NCI-H460 (cell line): ENCODE measurements around the gene HES2. TPM values are rescaled to one million over a fixed set of nuclear protein-coding genes. Genes with fewer than 3 reads are reported as not detected.
A peak's percentile ranks its signal among the peaks of the same experiment; 100 is the strongest.
"Not testable (repeated sequence)": the region's sequence is repeated elsewhere in the genome, so short reads cannot be mapped to it uniquely, and the experiment has no call there.

Experiments
- DNase-seq: peaks from one replicate; pipeline ENCODE4 v3.0.0-alpha.2; 2016; ENCODE audit warnings: low read depth; ENCODE audit errors: extremely low read depth
- total RNA-seq: library from RNA; depleted of rRNA; stranded (reverse); fragments of >200 nt; shearing (Covaris generic); gene quantifications from 2 replicates; pipeline ENCODE4 v1.2.3, GENCODE V29; 2014

The HES2 gene
- total RNA-seq, 1 experiment from 2014 or later = 0.57 TPM

GRCh38 chr1:6454856-6455751 is 35.4 kb upstream of the HES2 start:
- no peak for DNase-seq

DNA sequence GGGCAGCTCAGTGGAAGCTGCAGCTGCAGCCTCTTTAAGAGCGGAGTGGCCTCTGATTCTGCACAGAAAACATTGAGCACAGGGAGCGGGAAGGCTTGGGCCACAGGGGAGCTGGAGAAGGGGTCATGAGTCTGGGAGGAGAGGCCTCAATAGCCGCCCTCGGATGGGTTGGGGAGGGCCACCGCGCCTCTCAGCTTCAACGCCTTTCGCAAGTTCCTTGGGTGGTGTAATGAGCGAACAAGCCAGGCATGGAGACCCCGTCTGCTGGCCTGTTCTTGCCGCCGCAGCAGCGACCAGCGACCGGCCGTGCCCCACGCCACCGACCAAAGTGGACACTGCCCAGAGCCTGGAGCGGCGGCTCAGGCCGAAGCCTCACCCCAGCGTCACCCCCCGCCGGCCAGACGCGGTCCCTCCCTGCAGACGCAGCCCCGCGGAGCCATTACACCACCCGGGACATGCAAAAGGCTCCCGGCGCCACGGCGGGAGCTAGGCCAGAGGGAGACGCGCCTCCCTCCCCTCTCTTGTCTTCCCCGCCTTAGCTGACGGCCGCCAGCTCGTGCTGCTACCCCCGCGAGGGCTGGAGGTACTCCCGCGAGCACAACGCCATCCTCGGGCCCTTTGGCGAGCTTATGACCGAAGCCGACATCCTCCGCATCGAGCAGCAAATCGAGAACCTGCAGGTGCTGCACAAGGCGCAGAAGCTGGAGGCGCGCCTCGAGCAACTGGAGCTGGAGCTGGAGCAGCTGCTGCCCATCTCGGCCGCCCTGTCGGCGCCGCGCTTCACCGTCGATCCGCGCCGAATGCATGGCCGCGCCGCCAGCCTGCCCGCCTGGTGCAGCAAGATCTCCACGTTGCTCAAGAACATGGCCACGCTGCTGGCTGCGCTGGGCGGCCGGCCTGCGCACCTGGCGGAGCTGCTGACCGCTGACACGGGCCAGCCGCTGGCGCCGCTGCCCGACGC is 34.5 kb upstream of the HES2 start:
- DNase-seq = not testable (repeated sequence)

- no peak for DNase-seq
Observed at GRCh38 chr1:6450943-6451373, 31.2 kb upstream of the HES2 start.

GRCh38 chr1:6450486-6450885 is 30.8 kb upstream of the HES2 start:
- not testable (repeated sequence) for DNase-seq

- DNase-seq = no peak
Observed at GRCh38 chr1:6450005-6450450, 30.3 kb upstream of the HES2 start.

DNA sequence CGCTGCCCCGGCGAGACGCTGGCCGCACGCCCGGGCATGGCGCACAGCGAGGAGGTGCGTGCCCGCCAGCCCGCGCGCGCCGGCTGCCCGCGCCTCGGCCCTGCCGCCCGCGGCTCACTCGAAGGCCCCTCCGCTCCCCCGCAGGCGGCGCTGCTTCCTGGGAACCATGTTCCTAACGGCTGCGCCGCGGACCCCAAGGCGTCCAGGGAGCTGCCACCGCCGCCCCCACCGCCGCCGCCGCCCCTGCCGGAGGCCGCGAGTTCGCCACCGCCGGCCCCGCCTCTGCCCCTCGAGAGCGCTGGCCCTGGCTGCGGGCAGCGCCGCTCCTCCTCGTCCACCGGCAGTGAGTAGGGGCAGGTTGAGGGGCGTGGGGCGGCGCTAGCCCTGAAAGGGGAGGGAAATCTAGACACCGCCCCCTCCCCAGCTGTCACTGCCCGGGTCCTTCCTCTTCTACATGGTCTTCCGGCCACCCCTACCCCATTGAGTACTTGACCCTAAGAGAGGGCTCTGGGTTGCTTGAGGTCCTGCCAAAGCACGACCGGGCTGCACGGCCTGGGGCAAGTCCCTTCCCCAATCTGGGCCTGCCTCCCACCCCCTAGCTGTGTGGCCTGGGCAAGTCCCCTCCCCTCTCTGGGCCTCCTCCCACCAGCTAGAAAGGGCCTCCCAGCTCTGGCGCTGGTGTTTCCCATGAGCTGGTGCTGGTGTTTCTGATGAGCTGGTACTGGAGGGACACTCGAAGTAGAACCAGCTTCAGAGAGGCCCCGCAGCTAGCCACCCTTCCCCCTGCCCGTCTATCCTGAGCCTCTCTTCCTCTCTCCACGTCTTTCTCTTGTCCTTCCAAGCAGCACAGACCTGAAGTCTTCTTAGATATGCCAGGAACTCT is 29.3 kb upstream of the HES2 start:
- no peak for DNase-seq

GRCh38 chr1:6447818-6448748 is 28.4 kb upstream of the HES2 start:
- no peak for DNase-seq

DNA sequence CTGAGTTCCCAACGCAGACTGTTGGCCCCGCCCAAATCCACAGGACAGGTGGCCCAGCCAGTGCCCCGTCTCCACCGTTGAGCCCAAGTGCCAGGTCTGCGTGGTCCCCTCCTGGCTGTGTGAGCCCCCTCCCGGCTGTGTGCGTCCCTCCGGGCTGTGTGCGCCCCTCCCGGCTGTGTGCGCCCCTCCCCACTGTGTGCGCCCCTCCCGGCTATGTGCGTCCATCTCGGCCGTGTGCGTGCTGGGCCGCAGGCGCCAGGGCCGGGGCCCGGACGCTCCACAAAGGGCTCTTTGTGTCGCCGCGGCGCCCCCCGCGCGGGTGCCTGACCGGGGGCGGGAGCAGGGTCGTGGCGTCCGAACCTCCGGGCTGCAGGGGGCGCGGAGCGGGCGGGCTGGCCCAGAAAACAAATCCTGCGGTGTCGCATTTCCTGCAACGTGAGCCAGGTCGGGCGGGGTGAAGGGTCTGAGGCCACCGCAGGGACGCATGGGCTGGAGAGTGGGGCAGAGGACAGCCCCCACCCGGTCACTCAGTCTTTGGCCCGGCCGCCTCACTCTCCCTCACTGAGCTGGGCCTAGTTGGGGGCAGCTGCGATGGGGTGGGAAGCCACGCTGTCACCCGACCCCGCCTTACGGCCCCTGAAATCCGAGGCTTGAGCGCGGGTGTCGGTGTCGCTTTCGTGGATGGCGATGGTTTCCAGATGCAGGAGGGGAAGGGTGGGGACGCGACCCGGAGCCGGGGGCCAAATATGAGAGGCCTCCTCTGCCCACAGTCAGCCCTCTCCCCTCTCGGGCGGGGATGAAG is 27.5 kb upstream of the HES2 start:
- DNase-seq = no peak

DNA sequence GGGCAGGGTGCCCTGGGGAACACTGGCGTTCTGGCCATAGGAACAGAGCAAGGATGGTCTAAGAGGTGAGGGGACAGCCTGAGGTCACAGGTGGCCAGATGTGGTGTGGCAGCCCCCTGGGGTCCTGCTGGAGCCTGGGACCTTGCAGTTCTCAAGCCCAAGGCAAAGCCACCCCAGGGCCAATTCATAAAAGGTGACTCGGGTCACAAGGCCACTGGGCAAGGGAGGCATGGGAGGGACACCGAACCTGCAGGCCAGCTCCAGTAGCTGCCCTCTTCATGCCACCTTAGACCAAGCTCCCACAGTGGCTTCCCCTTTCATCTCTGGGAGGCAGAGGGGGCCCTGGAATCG is 26.9 kb upstream of the HES2 start:
- no peak for DNase-seq

GRCh38 chr1:6445929-6446328 is 26.2 kb upstream of the HES2 start:
- not testable (repeated sequence) for DNase-seq

- DNase-seq = peak; percentile 28
Observed at GRCh38 chr1:6445062-6445763, 25.5 kb upstream of the HES2 start.

DNA sequence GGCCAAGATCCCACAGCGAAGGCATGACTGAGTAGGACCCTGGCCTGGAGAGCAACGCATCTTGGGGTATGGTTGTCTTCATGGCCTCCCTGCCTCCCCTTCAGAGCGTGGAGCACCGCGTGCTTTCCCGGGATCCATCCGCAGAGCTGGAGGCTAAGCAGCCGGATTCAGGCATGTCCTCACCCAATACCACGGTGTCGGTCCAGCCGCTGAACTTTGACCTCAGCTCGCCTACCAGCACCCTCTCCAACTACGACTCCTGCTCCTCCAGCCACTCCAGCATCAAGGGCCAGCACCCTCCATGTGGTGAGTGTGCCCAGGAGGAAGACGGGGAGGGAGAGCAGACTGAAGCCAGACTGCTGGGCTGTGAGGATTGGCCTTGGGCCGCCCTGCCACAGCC is 24.7 kb upstream of the HES2 start:
- DNase-seq = no peak

GRCh38 chr1:6443339-6444115 is 23.8 kb upstream of the HES2 start:
- DNase-seq = no peak

GRCh38 chr1:6441586-6441985 is 21.9 kb upstream of the HES2 start:
- DNase-seq = no peak

DNA sequence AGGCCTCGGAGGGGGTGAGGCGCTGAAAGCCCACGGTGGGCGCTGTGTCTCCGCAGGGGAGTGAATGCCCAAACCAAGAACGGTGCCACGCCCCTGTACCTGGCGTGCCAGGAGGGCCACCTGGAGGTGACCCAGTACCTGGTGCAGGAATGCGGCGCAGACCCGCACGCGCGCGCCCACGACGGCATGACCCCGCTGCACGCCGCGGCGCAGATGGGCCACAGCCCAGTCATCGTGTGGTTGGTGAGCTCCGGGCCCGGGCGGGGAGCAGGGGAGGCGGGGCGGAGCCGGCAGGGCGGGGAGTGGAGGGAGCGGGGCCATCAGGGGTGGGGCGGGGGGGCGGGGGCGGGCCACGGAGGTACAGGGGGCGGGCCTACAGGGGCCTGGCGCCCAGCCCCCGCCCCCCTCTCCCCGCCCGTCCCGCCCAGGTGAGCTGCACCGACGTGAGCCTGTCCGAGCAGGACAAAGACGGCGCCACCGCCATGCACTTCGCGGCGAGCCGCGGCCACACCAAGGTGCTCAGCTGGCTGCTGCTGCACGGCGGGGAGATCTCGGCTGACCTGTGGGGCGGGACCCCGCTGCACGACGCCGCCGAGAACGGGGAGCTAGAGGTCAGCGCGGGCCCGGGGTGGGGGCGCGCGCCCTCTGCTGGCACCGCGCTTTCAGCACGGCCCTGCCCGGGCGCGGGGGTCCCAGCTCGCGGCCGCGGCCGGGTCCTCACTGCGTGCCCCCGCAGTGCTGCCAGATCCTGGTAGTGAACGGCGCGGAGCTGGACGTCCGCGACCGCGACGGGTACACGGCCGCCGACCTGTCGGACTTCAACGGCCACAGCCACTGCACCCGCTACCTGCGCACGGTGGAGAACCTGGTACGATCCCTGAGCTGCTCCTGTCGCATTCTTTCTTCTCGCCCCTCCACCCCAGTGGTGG is 20.7 kb upstream of the HES2 start:
- peak; percentile 45 for DNase-seq

DNA sequence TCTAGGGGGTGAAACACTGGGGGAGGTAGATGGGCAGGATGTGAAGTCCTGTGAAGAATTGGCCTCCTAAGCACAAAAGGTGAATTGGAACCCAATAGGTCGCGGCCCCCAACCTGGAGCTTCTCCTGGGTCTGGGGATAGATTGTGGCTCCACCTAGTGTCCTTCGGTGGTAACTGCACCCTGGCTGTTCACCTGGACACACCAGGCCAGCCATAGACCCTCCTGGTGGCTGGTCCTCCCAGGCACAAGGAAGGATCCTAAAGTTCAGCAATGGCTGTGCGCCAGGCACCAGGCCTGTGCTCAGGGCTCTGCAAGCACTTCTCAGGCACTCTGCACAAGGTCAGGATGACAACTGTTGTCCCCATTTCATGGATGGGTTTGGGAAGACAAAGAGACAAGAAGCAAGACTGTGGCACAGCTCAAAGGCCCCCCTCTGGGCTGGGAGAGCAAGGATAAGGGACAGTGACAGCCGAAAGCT is 18.4 kb upstream of the HES2 start:
- DNase-seq = peak; percentile 48
